Lung (tissue), 16 donors: ENCODE measurements around the gene WDPCP. TPM values are rescaled to one million over a fixed set of nuclear protein-coding genes. Genes with fewer than 3 reads are reported as not detected.

Experiments used
- ATAC-seq: fragments of 200-7000 bp; cut with Tn5 transposase; one replicate; pipeline ENCODE4 v1.9.1; 2020; ENCODE audit warnings: moderate number of reproducible peaks; ENCODE audit not compliant: insufficient read depth, low FRiP score
- DNase-seq, 3 donors: peaks; one replicate each; pipeline ENCODE4 v3.0.0-alpha.2; 2013 to 2017
- H3K27ac ChIP-seq, 2 donors: one replicate each; pipeline ENCODE4 v1.5.1; 2013; ENCODE audit warnings: mild to moderate bottlenecking in 2 of 2, moderate library complexity in 2 of 2, control low read depth in 1 of 2, inconsistent platforms in 1 of 2, low read depth in 1 of 2, low read length in 1 of 2
- H3K27me3 ChIP-seq, 3 donors: one replicate each; pipeline ENCODE4 v1.5.1; 2013; ENCODE audit warnings: low read length in 2 of 3; ENCODE audit not compliant: control insufficient read depth in 3 of 3, insufficient read depth in 3 of 3
- H3K36me3 ChIP-seq, 4 donors: one replicate each; pipeline ENCODE4 v1.5.1; 2013; ENCODE audit warnings: low read length in 4 of 4, mild to moderate bottlenecking in 1 of 4, moderate library complexity in 1 of 4; ENCODE audit not compliant: control insufficient read depth in 4 of 4, insufficient read depth in 4 of 4
- H3K4me1 ChIP-seq, 5 donors: one replicate each; pipeline ENCODE4 v1.5.1; 2013; ENCODE audit warnings: low read length in 5 of 5, mild to moderate bottlenecking in 2 of 5, moderate library complexity in 1 of 5; ENCODE audit not compliant: control insufficient read depth in 5 of 5, insufficient read depth in 5 of 5
- H3K4me3 ChIP-seq: one replicate; pipeline ENCODE4 v1.5.1; 2013; ENCODE audit warnings: mild to moderate bottlenecking, control low read depth, moderate library complexity
- H3K9ac ChIP-seq, 2 donors: one replicate each; pipeline ENCODE4 v1.5.1; 2013; ENCODE audit warnings: low read length in 2 of 2, control low read depth in 1 of 2; ENCODE audit not compliant: insufficient read depth in 1 of 2
- H3K9me3 ChIP-seq, 4 donors: one replicate each; pipeline ENCODE4 v1.5.1; 2013; ENCODE audit warnings: low read length in 3 of 4, mild to moderate bottlenecking in 1 of 4, moderate library complexity in 1 of 4; ENCODE audit not compliant: control insufficient read depth in 4 of 4, insufficient read depth in 3 of 4
- CTCF ChIP-seq: IDR thresholded peaks from 2 replicates; pipeline ENCODE4 v1.5.1; 2012; ENCODE audit warnings: mild to moderate bottlenecking; ENCODE audit errors: control extremely low read depth, extremely low read depth
- WGBS, 2 donors: extraction: QIAGEN DNeasy Blood & Tissue Kit; methylation state at CpG; one replicate each; pipeline ENCODE4 v1.1.7; 2013; 5-methylcytosine and 5-hydroxymethylcytosine counted together
- long read RNA-seq, 5 donors: transcript quantifications; one replicate each; lab custom pipeline, GENCODE V29; 2026
- polyA plus RNA-seq, 2 donors: library from polyadenylated mRNA; stranded (reverse); fragments of 200-250 nt; gene quantifications; one replicate each; pipeline ENCODE4 v1.2.1, GENCODE V29; 2013
- total RNA-seq, 2 donors: library from RNA; depleted of rRNA in 1 of 2; stranded (reverse); fragments of >200 nt in 1 of 2; gene quantifications; one replicate each; pipeline ENCODE4 v1.2.1, GENCODE V29; 2014 to 2021
- donor health status: control.
- donor health status: control.
- donor health status: Bipolar disorder and iron deficiency.
- donor health status: healthy.
- donor health status: DM: yes; HTN: yes; CAD: no.

Gene WDPCP, protein sequence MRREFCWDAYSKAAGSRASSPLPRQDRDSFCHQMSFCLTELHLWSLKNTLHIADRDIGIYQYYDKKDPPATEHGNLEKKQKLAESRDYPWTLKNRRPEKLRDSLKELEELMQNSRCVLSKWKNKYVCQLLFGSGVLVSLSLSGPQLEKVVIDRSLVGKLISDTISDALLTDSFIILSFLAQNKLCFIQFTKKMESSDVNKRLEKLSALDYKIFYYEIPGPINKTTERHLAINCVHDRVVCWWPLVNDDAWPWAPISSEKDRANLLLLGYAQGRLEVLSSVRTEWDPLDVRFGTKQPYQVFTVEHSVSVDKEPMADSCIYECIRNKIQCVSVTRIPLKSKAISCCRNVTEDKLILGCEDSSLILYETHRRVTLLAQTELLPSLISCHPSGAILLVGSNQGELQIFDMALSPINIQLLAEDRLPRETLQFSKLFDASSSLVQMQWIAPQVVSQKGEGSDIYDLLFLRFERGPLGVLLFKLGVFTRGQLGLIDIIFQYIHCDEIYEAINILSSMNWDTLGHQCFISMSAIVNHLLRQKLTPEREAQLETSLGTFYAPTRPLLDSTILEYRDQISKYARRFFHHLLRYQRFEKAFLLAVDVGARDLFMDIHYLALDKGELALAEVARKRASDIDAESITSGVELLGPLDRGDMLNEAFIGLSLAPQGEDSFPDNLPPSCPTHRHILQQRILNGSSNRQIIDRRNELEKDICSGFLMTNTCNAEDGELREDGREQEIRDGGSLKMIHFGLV
- total RNA-seq, result 10 to 100 TPM; 14.6 to 40.7 TPM
- 1 to 10 TPM; 2.3 to 2.5 TPM for polyA plus RNA-seq
- long read RNA-seq, donor 1, partial matches to known transcripts, result 302 of 424 reads
- long read RNA-seq, donor 1, other reads (novel, unspliced or antisense), result 122 of 424 reads
- long read RNA-seq, donor 2, result 0 reads
- long read RNA-seq, donor 3, partial matches to known transcripts, result 0 of 1 reads
- long read RNA-seq, donor 3, other reads (novel, unspliced or antisense), result 0 of 1 reads
- long read RNA-seq, donor 4, result 0 reads
- long read RNA-seq, donor 5, partial matches to known transcripts, result 264 of 394 reads
- long read RNA-seq, donor 5, other reads (novel, unspliced or antisense), result 129 of 394 reads

DNA sequence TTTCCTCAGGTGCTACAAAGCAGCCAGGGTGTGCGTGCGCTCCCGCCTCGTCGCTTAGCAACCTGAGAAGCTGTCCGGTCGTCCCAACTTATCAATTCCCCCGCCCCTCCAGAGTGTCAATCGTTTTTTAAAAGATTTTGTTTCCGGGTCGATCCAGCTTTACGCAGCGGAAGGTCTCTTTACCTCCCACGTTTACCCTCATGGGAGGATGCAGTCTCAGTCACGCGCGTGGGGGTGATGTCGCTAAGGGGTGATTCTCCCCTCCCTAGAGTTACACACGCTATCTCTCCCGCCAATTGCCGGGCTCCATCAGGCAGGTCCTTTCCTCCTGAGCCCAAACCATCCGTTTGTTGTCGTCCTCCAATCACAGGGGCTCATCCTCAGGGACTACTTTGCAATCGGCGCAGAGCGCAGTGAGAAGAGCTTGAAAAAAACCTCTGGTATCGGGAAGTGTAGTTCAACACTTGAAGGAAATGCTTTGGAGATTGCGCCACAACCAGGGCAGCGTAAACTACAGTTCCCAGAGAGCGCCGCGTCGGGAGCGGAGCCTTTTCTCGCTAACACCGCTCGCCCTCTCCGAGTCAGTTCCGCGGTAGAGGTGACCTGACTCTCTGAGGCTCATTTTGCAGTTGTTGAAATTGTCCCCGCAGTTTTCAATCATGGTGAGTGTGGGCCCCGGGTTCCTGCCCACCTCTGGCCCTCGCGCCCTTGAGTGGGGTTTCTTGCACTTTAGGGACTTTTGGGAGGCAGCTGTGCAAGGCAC, at the start of gene WDPCP, which contains the start of gene MDH1:
Gene WDPCP, minus strand, starts transcription at position 93 of the 763 bp plus-strand sequence. CDS start 206 bp downstream, outside the sequence.
Gene MDH1, plus strand, starts transcription at position 579 of the 763 bp plus-strand sequence. Its CDS starts 81 bp downstream, at position 660.
- Histone ChIP-seq H3K9ac (peak within 1 kb of the TSS; percentile 58 to 74), H3K4me3 (peak within 1 kb of the TSS; percentile 89), H3K27me3 (no peaks in the 10 kb centered on the region), H3K4me1 (peaks cover 2 to 17% (median 5%) of the 10 kb centered on the region in 5 donors), H3K27ac (peak within 1 kb of the TSS; percentile 95 to 96), H3K36me3 (peaks cover 0 to 3% (median 2%) of the 10 kb centered on the region in 4 donors), H3K9me3 (no peaks in the 10 kb centered on the region)
- 0% methylated on average over 44 of the region's 44 CpGs for WGBS, 2 donors
- TF ChIP-seq CTCF, result no peak
- DNase-seq (peak; percentile 97 to 100 (median 99)), ATAC-seq (peak; percentile 94)

GRCh38 chr2:63632382-63632781, 44.1 kb upstream of the WDPCP start:
- Histone ChIP-seq H3K27ac (no peak overlapping the region), H3K4me3 (no peak overlapping the region), H3K9me3 (peaks cover 0 to 11% (median 2%) of the 10 kb centered on the region in 4 donors), H3K4me1 (no peaks in the 10 kb centered on the region), H3K36me3 (no peaks in the 10 kb centered on the region), H3K9ac (no peak overlapping the region), H3K27me3 (no peaks in the 10 kb centered on the region)
- TF ChIP-seq CTCF, result no peak
- DNase-seq (no peak), ATAC-seq (no peak)
- WGBS, 2 donors, result 92 to 93% methylated on average over 2 of the region's 2 CpGs

GRCh38 chr2:63631501-63631900, 43.2 kb upstream of the WDPCP start:
- no peaks in the 10 kb centered on the region for H3K36me3 ChIP-seq
- WGBS, 2 donors, result 60 to 88% methylated on average over 1 of the region's 1 CpG

More at GRCh38 chr2:63631501-63631900, 43.2 kb upstream of the WDPCP start:
- DNase-seq, result no peak
- H3K9me3 ChIP-seq, result peaks cover 0 to 11% (median 2%) of the 10 kb centered on the region in 4 donors
- H3K27me3 ChIP-seq, result no peaks in the 10 kb centered on the region
- H3K9ac ChIP-seq, result no peak overlapping the region
- H3K4me3 ChIP-seq, result no peak overlapping the region
- no peak for TF ChIP-seq CTCF
- H3K4me1 ChIP-seq, result no peaks in the 10 kb centered on the region
- no peak overlapping the region for H3K27ac ChIP-seq
- no peak for ATAC-seq
